Measurements from ENCODE around the gene IL36A. TPM values are rescaled to one million over a fixed set of nuclear protein-coding genes. Genes with fewer than 3 reads are reported as not detected.

The IL36A gene
- polyA plus RNA-seq, 1 donor (not counting 4 experiments of a cell fraction or from before 2014, with no cell fraction given): not detected

DNA sequence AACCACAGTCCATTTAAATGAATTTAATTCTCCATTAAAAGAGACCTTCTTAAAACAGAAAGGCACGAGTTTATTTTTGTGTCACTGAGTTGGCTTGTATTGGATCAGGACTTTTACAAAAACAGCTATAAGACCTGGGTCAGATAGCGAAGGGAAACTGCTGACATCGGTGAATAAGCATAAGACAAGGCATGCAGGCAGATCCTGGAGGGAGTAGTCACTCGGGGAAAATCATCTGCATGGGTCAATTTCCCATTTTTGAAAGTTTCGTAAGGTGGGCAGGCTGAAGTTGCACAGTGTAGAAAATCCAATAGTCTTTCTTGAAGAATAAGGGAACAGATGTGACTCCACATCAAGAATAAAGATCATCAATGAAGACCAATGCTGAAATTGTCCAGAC lies 34.5 kb downstream of the IL36A start:
- H2AFZ ChIP-seq (ENCODE audit: control insufficient read depth, low read length): no peak overlapping the region
- no peaks in the 10 kb centered on the region for H3K27me3 ChIP-seq (ENCODE audit: control insufficient read depth, extremely low read depth, insufficient read depth, low read length)
- H3K27ac ChIP-seq (ENCODE audit: control insufficient read depth, insufficient read depth, low read length): no peak overlapping the region
- H3K9me3 ChIP-seq (ENCODE audit: control insufficient read depth, low read depth, low read length): no peaks in the 10 kb centered on the region
- no peak overlapping the region for H3K4me3 ChIP-seq (ENCODE audit: control insufficient read depth in 2 of 3, extremely low read depth in 1 of 3, insufficient read depth in 2 of 3, low read depth in 1 of 3, low read length in 3 of 3)
- no peaks in the 10 kb centered on the region for H3K4me1 ChIP-seq (ENCODE audit: control insufficient read depth, extremely low read depth, insufficient read depth, low read length)
- no peak for TF ChIP-seq EZH2 (IDR thresholded peaks at IDR 0.05; ENCODE audit: low read length)
- TF ChIP-seq, protein P1, sequence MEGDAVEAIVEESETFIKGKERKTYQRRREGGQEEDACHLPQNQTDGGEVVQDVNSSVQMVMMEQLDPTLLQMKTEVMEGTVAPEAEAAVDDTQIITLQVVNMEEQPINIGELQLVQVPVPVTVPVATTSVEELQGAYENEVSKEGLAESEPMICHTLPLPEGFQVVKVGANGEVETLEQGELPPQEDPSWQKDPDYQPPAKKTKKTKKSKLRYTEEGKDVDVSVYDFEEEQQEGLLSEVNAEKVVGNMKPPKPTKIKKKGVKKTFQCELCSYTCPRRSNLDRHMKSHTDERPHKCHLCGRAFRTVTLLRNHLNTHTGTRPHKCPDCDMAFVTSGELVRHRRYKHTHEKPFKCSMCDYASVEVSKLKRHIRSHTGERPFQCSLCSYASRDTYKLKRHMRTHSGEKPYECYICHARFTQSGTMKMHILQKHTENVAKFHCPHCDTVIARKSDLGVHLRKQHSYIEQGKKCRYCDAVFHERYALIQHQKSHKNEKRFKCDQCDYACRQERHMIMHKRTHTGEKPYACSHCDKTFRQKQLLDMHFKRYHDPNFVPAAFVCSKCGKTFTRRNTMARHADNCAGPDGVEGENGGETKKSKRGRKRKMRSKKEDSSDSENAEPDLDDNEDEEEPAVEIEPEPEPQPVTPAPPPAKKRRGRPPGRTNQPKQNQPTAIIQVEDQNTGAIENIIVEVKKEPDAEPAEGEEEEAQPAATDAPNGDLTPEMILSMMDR (optimal IDR thresholded peaks at IDR 0.05 in 1 of 3, IDR thresholded peaks at IDR 0.05 in 1 of 3, conservative IDR thresholded peaks at IDR 0.05 in 1 of 3; ENCODE audit: extremely low read depth in 1 of 3, insufficient read depth in 2 of 3, low read length in 3 of 3): no peak
- no peak for FAIRE-seq
- DNase-seq (ENCODE audit: low read depth, low spot score): no peak
- no peak overlapping the region for H3K4me2 ChIP-seq (ENCODE audit: control insufficient read depth, extremely low read depth, insufficient read depth, low read depth, low read length)
- no peaks in the 10 kb centered on the region for H3K36me3 ChIP-seq (ENCODE audit: control insufficient read depth in 2 of 2, extremely low read depth in 1 of 2, insufficient read depth in 2 of 2, low read length in 2 of 2)
- H3K79me2 ChIP-seq (ENCODE audit: control insufficient read depth, insufficient read depth, low read length): no peaks in the 10 kb centered on the region
- no peaks in the 10 kb centered on the region for H4K20me1 ChIP-seq (ENCODE audit: control insufficient read depth, extremely low read depth, insufficient read depth, low read length)
- no peaks in the 10 kb centered on the region for H3K9me1 ChIP-seq (ENCODE audit: control insufficient read depth, extremely low read depth, insufficient read depth, low read length)
- dilution Hi-C loops (cut with MboI; ENCODE audit: extremely low pct_ligation_motif_present, low sequenced_read_pairs): no loop called here
- no peak overlapping the region for H3K9ac ChIP-seq (ENCODE audit: control insufficient read depth, extremely low read depth, insufficient read depth, low read length)

DNA sequence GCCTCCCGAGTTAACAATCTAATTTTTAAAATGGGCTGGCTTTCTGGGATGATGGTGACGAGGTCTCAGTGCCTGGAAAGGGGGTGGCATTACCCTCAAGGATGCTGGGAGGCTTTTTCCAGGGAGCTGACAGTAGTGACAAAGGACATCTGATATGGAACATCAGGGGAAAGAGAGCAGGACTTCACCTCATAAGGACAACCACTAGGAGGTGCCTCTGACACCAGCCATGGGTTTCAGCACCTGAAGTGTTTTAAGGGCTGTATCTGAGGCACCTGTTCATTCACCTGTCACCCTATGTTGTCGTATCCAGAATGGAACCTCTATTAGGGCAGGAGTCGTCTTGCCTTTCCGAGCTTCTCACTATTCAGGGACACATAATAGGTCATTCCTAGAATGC lies 36.6 kb downstream of the IL36A start:
- H3K27ac ChIP-seq (ENCODE audit: control insufficient read depth, insufficient read depth, low read length): no peak overlapping the region
- no peaks in the 10 kb centered on the region for H3K79me2 ChIP-seq (ENCODE audit: control insufficient read depth, insufficient read depth, low read length)
- no peaks in the 10 kb centered on the region for H3K27me3 ChIP-seq (ENCODE audit: control insufficient read depth, extremely low read depth, insufficient read depth, low read length)
- H4K20me1 ChIP-seq (ENCODE audit: control insufficient read depth, extremely low read depth, insufficient read depth, low read length): no peaks in the 10 kb centered on the region
- dilution Hi-C loops (cut with MboI; ENCODE audit: extremely low pct_ligation_motif_present, low sequenced_read_pairs): no loop called here
- no peaks in the 10 kb centered on the region for H3K9me1 ChIP-seq (ENCODE audit: control insufficient read depth, extremely low read depth, insufficient read depth, low read length)
- no peak for TF ChIP-seq EZH2 (IDR thresholded peaks at IDR 0.05; ENCODE audit: low read length)
- TF ChIP-seq, protein P1 (optimal IDR thresholded peaks at IDR 0.05 in 1 of 3, IDR thresholded peaks at IDR 0.05 in 1 of 3, conservative IDR thresholded peaks at IDR 0.05 in 1 of 3; ENCODE audit: extremely low read depth in 1 of 3, insufficient read depth in 2 of 3, low read length in 3 of 3): peak; percentile 72 to 87 (median 83)
- H3K4me2 ChIP-seq (ENCODE audit: control insufficient read depth, extremely low read depth, insufficient read depth, low read depth, low read length): no peak overlapping the region
- H3K9ac ChIP-seq (ENCODE audit: control insufficient read depth, extremely low read depth, insufficient read depth, low read length): no peak overlapping the region
- no peaks in the 10 kb centered on the region for H3K4me1 ChIP-seq (ENCODE audit: control insufficient read depth, extremely low read depth, insufficient read depth, low read length)
- DNase-seq (ENCODE audit: low read depth, low spot score) (peak; percentile 26), FAIRE-seq (peak; percentile 87)
- H3K36me3 ChIP-seq (ENCODE audit: control insufficient read depth in 2 of 2, extremely low read depth in 1 of 2, insufficient read depth in 2 of 2, low read length in 2 of 2): no peaks in the 10 kb centered on the region
- H3K9me3 ChIP-seq (ENCODE audit: control insufficient read depth, low read depth, low read length): no peaks in the 10 kb centered on the region
- H2AFZ ChIP-seq (ENCODE audit: control insufficient read depth, low read length): no peak overlapping the region
- H3K4me3 ChIP-seq (ENCODE audit: control insufficient read depth in 2 of 3, extremely low read depth in 1 of 3, insufficient read depth in 2 of 3, low read depth in 1 of 3, low read length in 3 of 3): no peak overlapping the region
